GM23248 (cell line): ENCODE data around the gene NAALAD2. TPM values are rescaled to one million over a fixed set of nuclear protein-coding genes. Genes with fewer than 3 reads are reported as not detected.
"Not testable (repeated sequence)": the region's sequence is repeated elsewhere in the genome, so short reads cannot be mapped to it uniquely, and the experiment has no call there.

Experiments used
- DNase-seq: peaks from one replicate; pipeline ENCODE4 v3.0.0-alpha.2; 2015
- H2AFZ ChIP-seq: fragments of 200-600 bp; sonication (generic); 2 replicates; pipeline ENCODE4 v1.6.1; 2016; ENCODE audit warnings: antibody characterized with exemption
- H3F3A ChIP-seq: fragments of 200-600 bp; sonication (generic); 2 replicates; pipeline ENCODE4 v1.6.1; 2016; ENCODE audit warnings: mild to moderate bottlenecking, antibody characterized with exemption, mixed run types; ENCODE audit not compliant: insufficient read depth
- H3K27ac ChIP-seq: fragments of 200-600 bp; sonication (generic); 2 replicates; pipeline ENCODE4 v1.5.1; 2016; ENCODE audit warnings: mild to moderate bottlenecking
- H3K27me3 ChIP-seq: fragments of 200-600 bp; sonication (generic); replicated peaks from 2 replicates; pipeline ENCODE4 v1.6.1; 2016; ENCODE audit warnings: mild to moderate bottlenecking; ENCODE audit not compliant: insufficient read depth
- H3K36me3 ChIP-seq: fragments of 200-600 bp; sonication (generic); 2 replicates; pipeline ENCODE4 v1.6.1; 2016; ENCODE audit warnings: low read depth, mild to moderate bottlenecking
- H3K4me1 ChIP-seq: fragments of 200-600 bp; sonication (generic); 2 replicates; pipeline ENCODE4 v1.6.1; 2016; ENCODE audit warnings: mild to moderate bottlenecking; ENCODE audit not compliant: insufficient read depth
- H3K4me2 ChIP-seq: fragments of 200-600 bp; sonication (generic); one replicate; pipeline ENCODE4 v1.6.1; 2016; ENCODE audit warnings: mild to moderate bottlenecking; ENCODE audit not compliant: unreplicated experiment
- H3K4me3 ChIP-seq: fragments of 200-600 bp; sonication (generic); 2 replicates; pipeline ENCODE4 v1.5.1; 2016; ENCODE audit warnings: mild to moderate bottlenecking
- H3K79me2 ChIP-seq: fragments of 200-600 bp; sonication (generic); 2 replicates; pipeline ENCODE4 v1.6.1; 2016; ENCODE audit warnings: mild to moderate bottlenecking; ENCODE audit not compliant: insufficient read depth
- H3K9ac ChIP-seq: fragments of 200-600 bp; sonication (generic); 2 replicates; pipeline ENCODE4 v1.6.1; 2016; ENCODE audit warnings: mild to moderate bottlenecking
- H3K9me2 ChIP-seq: fragments of 200-600 bp; sonication (generic); 2 replicates; pipeline ENCODE4 v1.6.1; 2016; ENCODE audit warnings: mixed run types, mild to moderate bottlenecking, moderate library complexity; ENCODE audit not compliant: insufficient read depth
- H3K9me3 ChIP-seq: fragments of 200-600 bp; sonication (generic); one replicate; pipeline ENCODE4 v1.6.1; 2017; ENCODE audit warnings: low read depth
- H4K20me1 ChIP-seq: fragments of 200-600 bp; sonication (generic); 2 replicates; pipeline ENCODE4 v1.6.0; 2016; ENCODE audit not compliant: insufficient read depth
- EZH2 ChIP-seq: fragments of 200-600 bp; sonication (generic); IDR thresholded peaks from 2 replicates; pipeline ENCODE4 v1.6.1; 2018; ENCODE audit warnings: antibody characterized with exemption, mild to moderate bottlenecking; ENCODE audit not compliant: insufficient read depth, poor library complexity, severe bottlenecking
- EZH2phosphoT487 ChIP-seq: fragments of 200-600 bp; sonication (generic); IDR thresholded peaks from 2 replicates; pipeline ENCODE4 v1.6.1; 2018; ENCODE audit warnings: antibody characterized with exemption, moderate library complexity, mild to moderate bottlenecking, low read depth; ENCODE audit not compliant: insufficient read depth
- WGBS, 2 experiments: methylation state at CpG; one replicate each; pipeline ENCODE4 v1.1.6; 2015 to 2017; ENCODE audit warnings: low lambda C conversion rate in 2 of 2, low coverage in 1 of 2; ENCODE audit errors: missing lambda C conversion rate in 2 of 2; 5-methylcytosine and 5-hydroxymethylcytosine counted together
- in situ Hi-C: fragments of 300-500 bp; cut with MboI; formaldehyde crosslinking; loops from 2 replicates; pipeline ENCODE4 v1.15.0; 2020
- polyA plus RNA-seq: library from polyadenylated mRNA; unstranded; fragments of >200 nt; fragmentation: Nextera tagmentation; extraction: Ambion mirVana; gene quantifications from 2 replicates; pipeline ENCODE4 v1.2.1, GENCODE V29; 2016
- total RNA-seq: library from RNA; depleted of rRNA; stranded (reverse); fragments of >200 nt; shearing (Covaris generic); gene quantifications from 2 replicates; pipeline ENCODE4 v1.2.3, GENCODE V29; 2014

NAALAD2 gene
- total and polyA plus RNA-seq, 2 experiments from 2014 or later: 0.23 to 0.76 TPM

DNA sequence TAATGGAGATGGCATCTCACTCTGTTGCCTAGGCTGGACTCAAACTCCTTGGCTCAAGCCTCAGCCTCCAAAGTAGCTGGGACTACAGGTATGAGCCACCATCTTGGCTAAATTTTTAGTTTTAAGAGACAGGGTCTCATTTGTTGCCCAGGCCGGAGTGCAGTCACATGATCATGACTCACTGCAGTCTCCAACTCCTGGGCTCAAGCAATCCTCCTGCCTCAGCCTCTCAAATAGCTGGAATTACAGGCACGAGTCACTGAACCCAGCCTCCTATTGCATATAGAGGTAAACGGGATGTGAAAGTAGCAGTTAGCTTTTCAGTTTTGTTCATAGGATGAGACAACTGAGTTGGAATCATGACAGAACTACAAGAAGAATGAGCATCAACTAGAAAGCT lies 9.5 kb upstream of the NAALAD2 start:
- DNase-seq: no peak
- H2AFZ ChIP-seq: no peak overlapping the region
- TF ChIP-seq EZH2: no peak
- no peaks in the 10 kb centered on the region for H3K4me1 ChIP-seq
- H3K79me2 ChIP-seq: no peaks in the 10 kb centered on the region
- WGBS, 2 experiments: 31 to 33% methylated on average over 3 of the region's 3 CpGs
- no peak overlapping the region for H3K4me2 ChIP-seq
- in situ Hi-C loops: loop anchor here (25.0 kb wide), 1 partner anchor 1013 kb away; no protein-coding TSS in a partner anchor
- no peaks in the 10 kb centered on the region for H3K36me3 ChIP-seq
- no peaks in the 10 kb centered on the region for H3K9me2 ChIP-seq
- no peak overlapping the region for H3K9ac ChIP-seq
- H3K27ac ChIP-seq: no peak overlapping the region
- no peak overlapping the region for H3K4me3 ChIP-seq
- H3K27me3 ChIP-seq: no peaks in the 10 kb centered on the region
- no peaks in the 10 kb centered on the region for H3F3A ChIP-seq
- H3K9me3 ChIP-seq: no peaks in the 10 kb centered on the region
- H4K20me1 ChIP-seq: no peaks in the 10 kb centered on the region

DNA sequence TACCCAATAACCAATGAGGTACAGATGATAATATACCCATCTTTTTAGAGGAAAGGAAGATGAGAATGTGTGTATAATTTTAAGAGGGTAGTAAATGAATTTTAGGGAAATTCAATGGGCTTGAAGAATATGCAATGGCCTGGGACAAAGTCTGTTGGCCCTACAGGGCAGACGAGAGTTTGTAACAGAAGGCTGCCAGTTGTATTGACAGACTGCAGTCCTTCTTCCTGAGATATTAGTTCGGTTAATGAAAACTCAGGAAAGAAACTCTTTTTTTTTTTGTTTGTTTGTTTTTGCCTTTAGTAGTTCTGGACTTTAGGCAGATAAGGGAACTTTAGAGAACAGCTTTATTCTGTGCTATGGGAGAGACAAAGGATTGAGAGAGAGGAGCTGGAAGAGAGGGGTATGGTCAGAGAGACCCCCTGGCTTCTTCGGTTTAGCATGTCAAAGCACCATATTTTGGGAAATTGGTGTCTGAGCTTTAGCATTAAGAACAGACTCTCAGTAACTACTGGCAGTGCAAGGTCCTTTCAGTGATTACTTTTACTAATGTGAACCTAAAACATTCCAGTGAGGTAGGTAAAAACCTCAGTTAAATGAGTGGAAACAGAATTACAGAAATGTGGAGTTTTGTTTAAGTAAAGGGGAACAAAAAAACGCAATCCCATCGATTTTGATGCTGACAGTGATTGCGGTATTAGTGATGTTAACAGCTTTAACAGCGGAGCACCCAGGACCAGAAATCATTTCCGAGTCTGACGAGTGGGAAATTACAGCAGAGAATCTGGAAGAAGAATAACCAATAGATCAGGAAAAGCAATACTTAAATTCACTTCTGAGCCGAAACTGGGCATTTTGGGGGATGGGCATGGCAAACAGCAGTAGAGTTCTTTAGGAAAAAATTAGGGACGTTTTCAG lies 644 bp upstream of the NAALAD2 start:
- Histone ChIP-seq H3K4me2 (peak overlapping the region; percentile 95), H3F3A (no peaks in the 10 kb centered on the region), H3K36me3 (no peaks in the 10 kb centered on the region), H3K9ac (peak overlapping the region; percentile 43), H3K9me3 (no peaks in the 10 kb centered on the region), H3K9me2 (no peaks in the 10 kb centered on the region), H3K27ac (no peak overlapping the region), H3K4me1 (0 out of 2 replicates have a peak, but pooled peaks cover 8% of the 10 kb centered on the region), H3K27me3 (peaks cover 13% of the 10 kb centered on the region; the same call in 1 of the 2 replicates), H2AFZ (peak overlapping the region; percentile 96), H4K20me1 (no peaks in the 10 kb centered on the region), H3K79me2 (no peaks in the 10 kb centered on the region), H3K4me3 (peak overlapping the region; percentile 86)
- WGBS, 2 experiments: 14 to 15% methylated on average over 11 of the region's 11 CpGs
- no peak for TF ChIP-seq EZH2
- TF ChIP-seq EZH2phosphoT487: no peak
- in situ Hi-C loops: no loop called here
- no peak for DNase-seq

DNA sequence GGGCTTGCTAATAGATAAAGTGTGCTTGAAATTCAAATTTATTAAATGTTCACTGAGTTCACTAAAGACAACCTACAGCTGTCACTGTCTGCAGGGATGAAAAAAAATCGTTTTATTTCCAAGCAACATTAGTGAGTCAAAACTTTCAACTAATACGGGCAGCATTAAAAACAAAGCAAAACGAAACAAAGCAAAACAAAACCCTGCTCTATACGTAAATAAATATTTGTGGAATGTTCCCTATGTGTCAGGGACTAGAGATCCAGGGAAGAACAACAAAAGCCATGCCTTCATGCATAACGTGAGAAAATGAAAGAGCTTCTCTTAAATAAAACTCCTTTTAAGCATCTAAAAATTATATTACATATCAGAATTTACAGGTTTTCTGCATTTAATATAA lies 553 bp downstream of the NAALAD2 start:
- WGBS, 2 experiments: 0 to 1% methylated on average over 5 of the region's 5 CpGs
- no peaks in the 10 kb centered on the region for H3K9me3 ChIP-seq
- H3K9me2 ChIP-seq: no peaks in the 10 kb centered on the region
- H4K20me1 ChIP-seq: no peaks in the 10 kb centered on the region
- H3K27me3 ChIP-seq: peaks cover 13% of the 10 kb centered on the region; the same call in 1 of the 2 replicates
- H3K27ac ChIP-seq: no peak overlapping the region
- peak overlapping the region; percentile 95 for H3K4me2 ChIP-seq
- H3K36me3 ChIP-seq: no peaks in the 10 kb centered on the region
- peak; percentile 26 for DNase-seq
- H3K4me3 ChIP-seq: peak overlapping the region; percentile 86
- H2AFZ ChIP-seq: peak overlapping the region; percentile 96
- peak overlapping the region; percentile 43; the same call in 1 of the 2 replicates for H3K9ac ChIP-seq
- H3K4me1 ChIP-seq: 0 out of 2 replicates have a peak, but pooled peaks cover 8% of the 10 kb centered on the region
- no peaks in the 10 kb centered on the region for H3F3A ChIP-seq
- in situ Hi-C loops: no loop called here
- TF ChIP-seq EZH2 (no peak), EZH2phosphoT487 (no peak)
- no peaks in the 10 kb centered on the region for H3K79me2 ChIP-seq

DNA sequence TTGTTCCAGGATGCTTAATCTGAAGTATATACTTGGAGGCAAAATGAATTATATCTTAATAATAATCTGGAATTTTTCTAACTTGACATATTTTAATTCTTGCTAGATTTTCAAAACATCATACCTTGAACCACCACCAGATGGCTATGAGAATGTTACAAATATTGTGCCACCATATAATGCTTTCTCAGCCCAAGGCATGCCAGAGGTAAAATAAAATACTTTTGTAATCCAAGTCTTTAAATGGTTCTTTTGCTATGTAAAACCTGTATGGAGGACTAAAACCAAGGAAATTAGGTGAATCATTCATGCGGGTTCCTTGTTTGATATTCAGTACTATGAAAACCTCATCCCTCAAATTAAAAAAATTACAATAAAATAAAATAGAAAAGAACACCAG lies 14.4 kb downstream of the NAALAD2 start:
- Histone ChIP-seq H3F3A (no peaks in the 10 kb centered on the region), H3K36me3 (no peaks in the 10 kb centered on the region), H3K79me2 (no peaks in the 10 kb centered on the region), H3K4me1 (no peaks in the 10 kb centered on the region), H2AFZ (no peak overlapping the region), H3K27ac (no peak overlapping the region), H3K27me3 (no peaks in the 10 kb centered on the region), H4K20me1 (no peaks in the 10 kb centered on the region), H3K9me2 (no peaks in the 10 kb centered on the region), H3K9me3 (no peaks in the 10 kb centered on the region), H3K4me3 (no peak overlapping the region), H3K9ac (no peak overlapping the region), H3K4me2 (no peak overlapping the region)
- no peak for TF ChIP-seq EZH2phosphoT487
- TF ChIP-seq EZH2: no peak
- in situ Hi-C loops: no loop called here
- 95 to 97% methylated on average over 1 of the region's 1 CpG for WGBS, 2 experiments
- peak; percentile 10 for DNase-seq

DNA sequence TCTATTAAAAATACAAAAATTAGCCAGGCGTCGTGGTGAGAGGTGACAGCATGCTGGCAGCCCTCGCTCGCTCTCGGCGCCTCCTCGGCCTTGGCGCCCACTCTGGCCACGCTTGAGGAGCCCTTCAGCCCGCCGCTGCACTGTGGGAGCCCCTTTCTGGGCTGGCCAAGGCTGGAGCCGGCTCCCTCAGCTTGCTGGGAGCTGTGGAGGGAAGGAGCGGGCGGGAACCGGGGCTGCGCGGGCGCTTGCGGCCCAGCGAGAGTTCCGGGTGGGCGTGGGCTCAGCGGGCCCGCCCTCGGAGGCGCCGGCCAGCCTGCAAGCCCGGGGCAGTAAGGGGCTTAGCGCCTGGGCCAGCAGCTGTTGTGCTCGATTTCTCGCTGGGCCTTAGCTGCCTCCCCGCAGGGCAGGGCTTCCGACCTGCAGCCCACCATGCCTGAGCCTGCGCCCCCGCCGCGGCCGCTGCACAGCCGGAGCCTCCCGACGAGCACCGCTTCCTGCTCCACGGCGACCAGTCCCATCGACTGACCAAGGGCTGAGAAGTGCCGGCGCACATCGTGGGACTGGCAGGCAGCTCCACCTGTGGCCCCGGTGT lies 32.6 kb downstream of the NAALAD2 start:
- in situ Hi-C loops, H3F3A ChIP-seq, H3K9me2 ChIP-seq, H3K27me3 ChIP-seq, H3K4me2 ChIP-seq, H4K20me1 ChIP-seq, H3K4me3 ChIP-seq, H3K9ac ChIP-seq, H3K79me2 ChIP-seq, H3K27ac ChIP-seq, H3K9me3 ChIP-seq, H3K4me1 ChIP-seq, H3K36me3 ChIP-seq, H2AFZ ChIP-seq, DNase-seq: not testable (repeated sequence)
- WGBS, 2 experiments: 93 to 95% methylated on average over 31 to 48 of the region's 49 CpGs

DNA sequence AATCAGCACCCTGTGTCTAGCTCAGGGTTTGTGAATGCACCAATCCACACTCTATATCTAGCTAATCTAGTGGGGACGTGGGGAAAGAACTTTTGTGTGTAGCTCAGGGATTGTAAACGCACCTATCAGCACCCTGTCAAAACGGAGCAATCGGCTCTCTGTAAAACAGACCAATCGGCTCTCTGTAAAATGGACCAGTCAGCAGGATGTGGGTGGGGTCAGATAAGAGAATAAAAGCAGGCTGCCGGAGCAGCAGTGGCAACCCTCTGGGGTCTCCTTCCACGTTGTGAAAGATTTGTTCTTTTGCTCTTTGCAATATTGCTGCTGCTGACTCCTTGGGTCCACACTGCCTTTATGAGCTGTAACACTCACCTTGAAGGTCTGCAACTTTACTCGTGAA lies 33.2 kb downstream of the NAALAD2 start:
- H2AFZ ChIP-seq, H3K36me3 ChIP-seq, H4K20me1 ChIP-seq, H3K9me2 ChIP-seq, H3K4me3 ChIP-seq, H3K4me1 ChIP-seq, H3K79me2 ChIP-seq, in situ Hi-C loops, H3K27ac ChIP-seq, H3K9me3 ChIP-seq, DNase-seq, H3K9ac ChIP-seq, H3K4me2 ChIP-seq, H3F3A ChIP-seq, H3K27me3 ChIP-seq: not testable (repeated sequence)
- WGBS, 2 experiments: 72 to 74% methylated on average over 8 of the region's 8 CpGs
